ENCODE results near the gene ITK.
A peak's percentile ranks its signal among the peaks of the same experiment; 100 is the strongest.

The ITK gene

DNA sequence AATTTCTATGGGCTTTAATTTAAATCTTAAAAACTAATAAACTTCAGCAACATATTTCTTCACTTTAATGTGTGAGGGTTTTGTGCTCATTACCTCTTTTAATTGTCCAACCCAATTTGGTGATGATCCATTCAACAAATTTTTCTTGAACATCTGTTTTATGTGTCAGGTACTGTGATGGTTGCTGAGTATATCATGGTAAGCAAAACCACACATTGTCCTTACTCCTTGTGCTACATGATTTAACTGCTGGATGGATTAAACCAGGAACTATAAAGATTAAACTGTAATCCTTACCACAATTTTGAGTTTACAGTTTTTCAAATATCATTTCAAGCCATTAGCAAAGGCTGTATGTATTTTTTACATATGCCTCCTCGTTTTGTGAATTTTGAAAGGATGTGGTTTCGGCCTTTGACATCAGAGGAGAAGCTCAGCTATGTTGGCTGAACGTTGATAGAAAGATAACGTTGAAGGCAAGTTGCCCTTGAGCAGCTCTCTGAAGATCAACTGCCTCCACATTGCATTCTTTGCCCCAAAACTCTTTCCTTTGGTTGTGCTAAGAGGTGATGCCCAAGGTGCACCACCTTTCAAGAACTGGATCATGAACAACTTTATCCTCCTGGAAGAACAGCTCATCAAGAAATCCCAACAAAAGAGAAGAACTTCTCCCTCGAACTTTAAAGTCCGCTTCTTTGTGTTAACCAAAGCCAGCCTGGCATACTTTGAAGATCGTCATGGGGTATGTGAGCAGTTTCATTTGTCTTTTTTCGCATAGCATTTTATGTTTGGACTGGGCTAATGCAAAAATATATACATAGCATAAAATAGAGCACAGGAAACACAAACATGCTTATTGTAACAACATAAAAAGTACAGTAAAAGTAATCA is at the start of gene ITK:
Gene ITK (plus strand): TSS at position 467 of the 891 bp plus-strand sequence. CDS start 138 bp downstream, at position 605.
- no peak for DNase-seq (ENCODE audit: low spot score)

- no peak for DNase-seq (ENCODE audit: low spot score)
Observed at GRCh38 chr5:157130925-157131324, 49.7 kb upstream of the ITK start.

GRCh38 chr5:157132281-157132612 is 48.4 kb upstream of the ITK start:
- DNase-seq (ENCODE audit: low spot score) = no peak

- no peak for DNase-seq (ENCODE audit: low spot score)
Observed at GRCh38 chr5:157137691-157138090, 42.9 kb upstream of the ITK start.

GRCh38 chr5:157142317-157143126 is 38.1 kb upstream of the ITK start, which contains the start of gene MED7:
Gene MED7 (minus strand): TSS chr5:157142865. CDS start chr5:157139431, 3,434 bp downstream.
- peak; percentile 99 for DNase-seq (ENCODE audit: low spot score)

DNA sequence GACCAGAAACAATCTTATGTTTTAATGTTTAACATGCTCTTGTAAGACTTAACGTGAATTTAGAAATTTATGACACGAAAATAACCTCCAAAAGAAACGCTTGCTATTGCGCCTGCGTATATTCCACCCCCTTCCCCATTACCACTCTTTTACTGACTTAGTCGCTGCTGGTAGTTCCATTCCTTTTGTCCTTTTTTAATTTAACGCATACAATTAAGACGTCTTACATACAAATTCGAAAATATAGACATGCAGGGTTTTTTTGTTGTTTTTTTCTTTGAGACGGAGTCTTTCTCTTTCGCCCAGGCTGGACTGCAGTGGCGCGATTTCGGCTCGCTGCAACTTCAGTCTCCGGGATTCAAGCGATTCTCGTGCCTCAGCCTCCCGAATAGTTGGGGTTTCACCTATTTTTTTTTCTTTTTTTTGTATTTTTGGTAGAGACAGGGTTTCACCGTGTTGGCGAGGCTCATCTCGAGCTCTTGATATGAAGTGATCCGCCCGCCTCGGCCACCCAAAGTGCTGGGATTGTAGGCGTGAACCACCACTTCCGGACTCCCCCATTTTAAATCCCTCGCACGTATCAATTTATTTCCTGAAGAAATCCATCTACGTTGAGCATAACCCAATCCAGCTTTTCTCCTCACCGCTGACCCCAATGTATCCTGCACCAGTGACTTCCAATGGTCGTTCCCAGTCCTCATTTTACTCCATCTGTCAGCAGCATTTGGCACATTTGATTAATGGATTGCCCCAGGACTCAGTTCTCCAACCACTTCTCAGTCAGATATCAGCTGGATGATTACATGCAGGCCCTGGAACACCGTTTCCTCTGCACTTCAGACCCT is 37.3 kb upstream of the ITK start:
- peak; percentile 21 for DNase-seq (ENCODE audit: low spot score)

GRCh38 chr5:157148734-157149615 is 31.7 kb upstream of the ITK start:
- DNase-seq (ENCODE audit: low spot score) = peak; percentile 65

DNA sequence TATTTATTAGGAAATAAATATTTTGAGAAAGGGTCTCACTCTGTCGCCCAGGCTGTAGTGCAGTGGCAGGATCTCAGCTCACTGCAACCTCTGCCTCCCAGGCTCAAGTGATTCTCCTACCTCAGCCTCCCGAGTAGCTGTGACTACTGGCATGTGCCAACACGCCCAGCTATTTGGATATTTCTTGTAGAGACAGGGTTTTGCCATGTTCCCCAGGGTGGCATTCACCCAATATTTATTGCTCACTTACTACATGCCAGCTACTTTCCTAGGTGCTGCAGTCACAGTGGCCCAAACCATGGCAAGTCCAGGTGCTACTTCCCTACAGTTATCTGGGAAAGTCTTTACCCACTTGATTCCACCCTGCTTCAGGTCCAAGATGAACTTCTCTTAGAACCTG is 29.6 kb upstream of the ITK start:
- no peak for DNase-seq (ENCODE audit: low spot score)

DNA sequence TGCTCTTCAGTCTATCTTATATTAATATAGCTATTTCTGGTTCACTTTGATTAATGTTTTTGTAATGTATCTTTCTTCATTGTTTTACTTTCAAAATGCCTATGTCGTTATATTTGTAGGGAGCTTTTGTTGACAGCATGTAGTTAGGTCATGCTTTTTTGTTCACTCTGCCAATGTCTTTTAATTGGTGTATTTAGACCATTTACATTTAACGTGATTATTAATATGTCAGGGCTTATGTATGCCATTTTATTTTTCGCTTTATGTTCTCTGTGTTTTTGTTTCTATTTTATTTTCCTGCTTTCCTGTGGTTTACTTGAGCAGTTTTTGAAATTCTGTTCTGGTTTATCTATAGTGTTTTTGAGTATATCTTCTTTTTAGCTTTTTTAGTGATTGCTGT is 25.3 kb upstream of the ITK start:
- DNase-seq (ENCODE audit: low spot score) = no peak

DNA sequence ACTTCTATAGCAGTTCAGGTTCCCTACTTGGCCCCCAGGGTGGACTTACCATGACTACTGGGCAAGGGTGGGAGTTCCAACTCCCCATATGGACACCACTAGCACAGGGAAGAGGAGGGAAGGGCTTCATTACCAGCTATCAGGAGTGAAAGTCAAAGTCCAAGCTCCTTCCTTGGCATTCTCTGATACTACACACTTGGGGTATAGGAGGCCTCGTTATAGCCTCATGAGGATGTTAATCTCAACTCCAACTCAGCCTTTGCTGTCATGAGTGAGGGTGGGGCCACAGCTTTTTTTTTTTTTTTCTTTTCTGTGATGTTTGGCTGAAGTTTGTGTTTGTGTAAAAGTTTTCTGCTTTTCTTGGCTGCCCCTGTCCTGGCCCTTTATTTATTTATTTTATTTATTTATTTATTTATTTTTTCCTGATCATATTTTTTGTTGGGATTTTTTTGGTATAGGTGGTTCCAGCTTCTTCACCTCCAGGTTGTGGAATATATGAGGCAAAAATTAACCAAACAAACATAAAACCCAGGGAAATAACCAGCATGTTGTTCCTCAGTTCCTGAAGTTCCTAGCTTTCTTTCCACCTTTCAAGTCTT is 23.2 kb upstream of the ITK start:
- no peak for DNase-seq (ENCODE audit: low spot score)

DNA sequence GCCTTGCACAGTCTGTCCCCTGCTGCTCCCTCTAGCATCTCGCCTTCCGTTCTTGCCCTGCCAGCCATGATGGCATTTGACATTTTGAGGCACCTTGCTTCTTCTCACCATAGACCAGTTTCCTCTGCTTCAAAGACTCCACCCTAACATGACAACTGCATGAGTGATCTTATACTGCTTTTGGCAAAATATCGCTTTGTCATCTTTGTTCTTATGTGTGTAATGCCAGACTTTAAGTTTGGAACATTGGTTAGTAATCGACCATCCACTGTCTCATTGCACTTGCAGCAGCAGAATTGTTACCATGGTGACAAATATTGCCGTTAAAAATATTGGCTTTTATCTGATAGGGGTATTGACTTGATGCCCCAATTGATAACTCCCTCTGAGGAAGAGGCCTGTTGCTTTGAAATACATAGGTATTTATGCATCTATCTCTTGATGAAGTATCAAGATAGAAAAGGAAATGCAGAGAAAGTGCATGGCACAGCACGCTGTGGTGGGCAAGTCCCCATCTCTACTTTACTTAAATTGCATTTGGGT is 21.4 kb upstream of the ITK start:
- no peak for DNase-seq (ENCODE audit: low spot score)

GRCh38 chr5:157160001-157160400 is 20.6 kb upstream of the ITK start:
- no peak for DNase-seq (ENCODE audit: low spot score)

GRCh38 chr5:157161996-157162395 is 18.6 kb upstream of the ITK start:
- no peak for DNase-seq (ENCODE audit: low spot score)

GRCh38 chr5:157162919-157163510 is 17.6 kb upstream of the ITK start:
- no peak for DNase-seq (ENCODE audit: low spot score)

- no peak for DNase-seq (ENCODE audit: low spot score)
Observed at GRCh38 chr5:157164521-157164920, 16.1 kb upstream of the ITK start.

GRCh38 chr5:157165261-157165660 is 15.4 kb upstream of the ITK start:
- no peak for DNase-seq (ENCODE audit: low spot score)

DNA sequence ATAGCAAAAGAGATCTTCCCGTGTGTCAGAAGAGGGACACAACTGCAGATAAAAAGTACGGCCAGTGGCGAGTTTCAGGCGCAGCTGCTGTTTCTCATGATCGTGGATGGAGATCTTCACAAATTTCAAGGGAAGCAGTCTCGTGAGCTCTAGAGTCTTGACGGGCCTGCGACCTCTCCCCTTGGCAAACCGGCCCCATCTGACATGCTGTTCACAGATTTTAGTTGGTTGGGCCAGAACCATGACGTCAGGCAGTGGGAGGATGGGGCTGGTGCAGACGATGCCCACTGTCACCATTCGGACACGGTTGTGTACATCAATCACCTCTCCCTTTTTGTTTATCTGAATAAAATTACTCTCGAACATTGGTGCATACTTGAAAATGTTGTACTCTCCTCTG is 15.0 kb upstream of the ITK start:
- no peak for DNase-seq (ENCODE audit: low spot score)

DNA sequence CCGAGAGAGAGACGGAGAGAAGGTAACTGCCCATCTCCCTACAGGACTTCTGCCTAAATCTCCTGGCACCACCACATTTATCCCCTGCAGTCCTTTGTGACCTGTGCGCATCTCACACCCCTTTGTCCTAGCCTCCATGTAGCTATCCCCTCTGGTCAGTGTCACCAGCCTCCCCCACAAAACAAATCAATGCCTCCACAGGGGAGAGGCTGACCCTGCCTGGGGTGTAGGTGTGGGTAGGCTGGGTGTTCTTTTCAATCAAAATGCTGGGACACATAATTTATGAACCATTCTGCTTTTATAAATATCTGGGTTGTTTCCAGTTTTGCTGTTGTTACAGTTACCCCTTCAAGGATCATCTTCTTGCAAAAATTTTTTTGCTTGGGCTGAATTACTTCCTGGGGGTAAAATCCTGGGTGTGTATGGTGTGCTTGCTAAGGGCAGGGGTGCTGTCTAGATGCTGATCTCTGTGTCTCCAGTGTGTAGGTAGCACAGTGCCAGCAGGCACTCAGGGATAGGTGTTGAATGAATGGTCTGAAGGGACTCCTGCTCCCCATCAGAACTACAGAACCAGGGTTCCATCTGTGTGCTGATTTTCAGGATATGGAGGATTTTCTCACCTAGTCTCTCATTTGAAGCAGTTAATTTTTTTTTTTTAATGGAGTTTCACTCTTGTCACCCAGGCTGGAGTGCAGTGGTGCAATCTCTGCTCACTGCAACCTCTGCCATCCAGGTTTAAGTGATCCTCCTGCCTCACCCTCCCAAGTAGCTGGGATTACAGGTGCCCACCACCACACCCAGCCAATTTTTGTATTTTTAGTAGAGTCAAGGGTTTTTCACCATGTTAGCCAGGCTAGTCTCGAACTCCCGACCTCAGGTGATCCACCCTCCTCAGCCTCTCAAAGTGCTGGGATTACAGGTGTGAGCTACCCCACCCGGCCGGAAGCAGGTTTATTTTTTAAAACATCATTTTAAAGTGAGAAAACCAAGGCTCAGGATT is 14.1 kb upstream of the ITK start, which contains the start of gene GARIN3:
Gene GARIN3 (minus strand): TSS at position 51 of the 1,000 bp plus-strand sequence. CDS start 96 bp downstream, outside the sequence.
- no peak for DNase-seq (ENCODE audit: low spot score)

DNA sequence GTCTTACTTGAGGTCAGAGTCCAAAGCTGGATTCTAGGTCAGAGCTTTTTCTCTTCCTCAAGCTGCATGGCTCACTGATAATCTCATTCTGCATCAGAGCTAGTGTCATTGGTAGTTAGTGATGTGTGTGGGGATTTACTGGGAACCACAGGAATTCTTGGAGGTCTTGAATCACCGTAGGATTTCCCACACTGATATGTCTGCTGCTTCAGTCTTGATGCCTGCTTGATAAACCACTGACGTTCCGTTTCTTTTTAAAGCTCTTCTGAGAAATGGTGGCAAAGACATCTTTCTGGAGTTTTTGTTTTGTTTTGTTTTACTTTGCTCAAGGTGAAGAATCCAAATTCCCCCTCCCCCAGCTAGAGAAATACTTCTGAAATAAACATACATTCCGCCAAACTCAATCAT is 13.4 kb upstream of the ITK start:
- DNase-seq (ENCODE audit: low spot score) = no peak

Measured in kidney capillary endothelial cell (primary cell).